Osteocyte (in vitro differentiated cells): ENCODE data around the gene OR4K13. TPM values are rescaled to one million over a fixed set of nuclear protein-coding genes. Genes with fewer than 3 reads are reported as not detected.

Experiments used
- DNase-seq: peaks from one replicate; pipeline ENCODE4 v3.0.0; 2021; ENCODE audit warnings: mixed read lengths; ENCODE audit not compliant: unreplicated experiment; ENCODE audit errors: extremely low spot score
- H3K27ac Mint-ChIP-seq: one replicate; pipeline ENCODE4 v1.8.0; 2021; ENCODE audit warnings: mild to moderate bottlenecking, mixed read lengths; ENCODE audit not compliant: unreplicated experiment
- H3K27me3 Mint-ChIP-seq: one replicate; pipeline ENCODE4 v1.8.0; 2021; ENCODE audit warnings: mixed read lengths; ENCODE audit not compliant: unreplicated experiment
- H3K36me3 Mint-ChIP-seq: one replicate; pipeline ENCODE4 v1.8.0; 2021; ENCODE audit warnings: mixed read lengths; ENCODE audit not compliant: unreplicated experiment
- H3K4me1 Mint-ChIP-seq: one replicate; pipeline ENCODE4 v1.8.0; 2021; ENCODE audit warnings: mixed read lengths; ENCODE audit not compliant: unreplicated experiment
- H3K4me3 Mint-ChIP-seq: one replicate; pipeline ENCODE4 v1.8.0; 2021; ENCODE audit warnings: mild to moderate bottlenecking, moderate library complexity, mixed read lengths; ENCODE audit not compliant: unreplicated experiment
- H3K9me3 Mint-ChIP-seq: one replicate; pipeline ENCODE4 v1.8.0; 2021; ENCODE audit warnings: mixed read lengths; ENCODE audit not compliant: unreplicated experiment
- CTCF ChIP-seq: fragments of 200-600 bp; sonication (generic); IDR thresholded peaks from 2 replicates; pipeline ENCODE4 v1.5.0; 2021; ENCODE audit warnings: antibody characterized with exemption, mild to moderate bottlenecking, moderate library complexity
- total RNA-seq: library from RNA; stranded (reverse); gene quantifications from 2 replicates; pipeline ENCODE4 v1.2.1, GENCODE V29; 2021

OR4K13 gene
- total RNA-seq, 1 donor from 2014 or later, result not detected

DNA sequence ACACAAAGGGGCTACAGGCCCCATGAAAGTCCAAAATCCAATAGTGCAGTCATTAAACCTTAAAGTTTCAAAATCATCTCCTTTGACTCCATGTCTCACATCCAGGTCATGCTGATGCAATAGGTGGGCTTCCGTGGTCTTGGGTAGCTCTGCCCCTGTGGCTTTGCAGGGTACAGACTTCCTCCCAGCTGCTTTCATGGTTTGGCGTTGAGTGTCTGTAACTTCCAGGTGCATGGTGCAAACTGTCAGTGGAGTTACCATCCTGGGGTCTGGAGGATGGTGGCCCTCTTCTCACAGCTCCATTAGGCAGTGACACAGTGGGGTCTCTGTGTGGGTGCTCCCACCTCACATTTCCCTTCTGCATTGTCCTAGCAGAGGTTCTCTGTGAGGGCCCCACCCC lies 42.4 kb downstream of the OR4K13 start:
- H3K4me3 Mint-ChIP-seq, result no peak overlapping the region
- H3K36me3 Mint-ChIP-seq, result no peaks in the 10 kb centered on the region
- H3K9me3 Mint-ChIP-seq, result peaks cover 68% of the 10 kb centered on the region
- TF ChIP-seq CTCF, result no peak
- H3K27me3 Mint-ChIP-seq, result no peaks in the 10 kb centered on the region
- no peak overlapping the region for H3K27ac Mint-ChIP-seq
- H3K4me1 Mint-ChIP-seq, result no peaks in the 10 kb centered on the region
- DNase-seq, result no peak

Other genes with a start within 250 kb of the OR4K13 start
- gene OR4N2, start 232.3 kb downstream of the OR4K13 start, total RNA-seq, result not detected in 2 replicates
- gene OR4K2, start 160.9 kb downstream of the OR4K13 start, total RNA-seq, result not detected in 2 replicates
- not detected in 2 replicates for gene OR4K5, start 115.4 kb downstream of the OR4K13 start, total RNA-seq
- not detected in 2 replicates for gene OR4K1, start 105.1 kb downstream of the OR4K13 start, total RNA-seq
- gene OR4K15, start 60.4 kb downstream of the OR4K13 start, total RNA-seq, result not detected in 2 replicates
- gene OR4Q2, start 33.9 kb downstream of the OR4K13 start, total RNA-seq, result not detected in 2 replicates
- not detected in 2 replicates for gene OR4K14, start 16.7 kb downstream of the OR4K13 start, total RNA-seq
- gene OR4L1, start 24.0 kb upstream of the OR4K13 start, total RNA-seq, result not detected in 2 replicates
- not detected in 2 replicates for gene OR4K17, start 74.7 kb upstream of the OR4K13 start, total RNA-seq
- gene OR4N5, start 102.8 kb upstream of the OR4K13 start, total RNA-seq, result not detected in 2 replicates
- not detected in 2 replicates for gene OR11G2, start 154.9 kb upstream of the OR4K13 start, total RNA-seq
- gene OR11H6, start 187.7 kb upstream of the OR4K13 start, total RNA-seq, result not detected in 2 replicates
- not detected in 2 replicates for gene OR11H7, start 192.9 kb upstream of the OR4K13 start, total RNA-seq
- not detected in 2 replicates for gene OR11H4, start 203.2 kb upstream of the OR4K13 start, total RNA-seq